ENCODE data around the gene RGS10.

The RGS10 gene

GRCh38 chr10:119518176-119518575 lies 24.3 kb downstream of the RGS10 start:
- no peak for TF ChIP-seq CTCF (IDR thresholded peaks at IDR 0.05; ENCODE audit: borderline replicate concordance, control extremely low read depth, extremely low read depth, insufficient read depth, missing control alignments)
- in situ Hi-C loops (cut with MboI; ENCODE audit: low sequenced_read_pairs, unreplicated experiment) = no loop called here
- DNase-seq (ENCODE audit: low spot score) = peak; percentile 55

DNA sequence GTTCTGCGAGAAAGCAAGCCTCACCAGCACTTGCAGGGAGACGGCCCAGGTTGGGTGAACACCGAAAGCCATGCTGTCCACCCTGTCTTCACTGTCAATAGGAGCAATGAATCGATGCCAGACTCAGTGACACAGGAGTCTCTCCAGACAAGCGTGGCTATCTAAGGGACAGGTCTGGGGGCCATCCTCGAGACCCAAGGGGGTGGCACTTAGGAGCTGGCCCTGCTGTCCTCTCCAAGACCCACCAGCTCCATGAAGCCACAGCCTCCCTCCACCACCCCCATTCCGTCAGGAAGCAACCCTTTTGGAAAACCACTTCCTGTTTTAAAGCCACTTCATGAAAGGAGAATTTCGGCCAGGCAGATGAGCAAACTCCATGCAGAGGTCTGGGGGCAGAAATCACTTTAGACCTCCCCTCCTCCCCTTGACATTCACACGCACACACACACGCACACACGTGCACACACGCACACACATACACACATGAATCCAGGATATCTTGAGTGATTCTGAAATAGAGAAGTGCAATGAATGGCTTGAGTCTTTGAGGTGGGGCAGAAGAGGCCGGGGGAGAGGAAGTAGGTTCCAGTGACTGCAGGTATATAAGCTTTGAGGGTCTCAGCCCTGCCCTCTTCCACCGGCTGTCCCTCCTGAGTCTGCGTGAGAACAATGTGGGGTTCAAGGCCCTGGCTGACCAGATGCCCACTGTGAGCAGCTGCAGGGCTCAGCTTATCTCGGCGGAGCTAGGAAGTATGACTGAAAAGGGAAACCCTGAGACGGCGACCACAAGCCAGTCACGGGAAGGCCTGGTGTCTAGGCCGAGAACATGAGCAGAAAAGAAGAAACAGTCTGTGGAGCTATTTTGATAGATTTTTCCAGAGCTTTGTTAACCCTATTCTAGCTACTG lies 25.0 kb downstream of the RGS10 start:
- in situ Hi-C loops (cut with MboI; ENCODE audit: low sequenced_read_pairs, unreplicated experiment) = no loop called here
- DNase-seq (ENCODE audit: low spot score) = peak; percentile 71
- no peak for TF ChIP-seq CTCF (IDR thresholded peaks at IDR 0.05; ENCODE audit: borderline replicate concordance, control extremely low read depth, extremely low read depth, insufficient read depth, missing control alignments)

DNA sequence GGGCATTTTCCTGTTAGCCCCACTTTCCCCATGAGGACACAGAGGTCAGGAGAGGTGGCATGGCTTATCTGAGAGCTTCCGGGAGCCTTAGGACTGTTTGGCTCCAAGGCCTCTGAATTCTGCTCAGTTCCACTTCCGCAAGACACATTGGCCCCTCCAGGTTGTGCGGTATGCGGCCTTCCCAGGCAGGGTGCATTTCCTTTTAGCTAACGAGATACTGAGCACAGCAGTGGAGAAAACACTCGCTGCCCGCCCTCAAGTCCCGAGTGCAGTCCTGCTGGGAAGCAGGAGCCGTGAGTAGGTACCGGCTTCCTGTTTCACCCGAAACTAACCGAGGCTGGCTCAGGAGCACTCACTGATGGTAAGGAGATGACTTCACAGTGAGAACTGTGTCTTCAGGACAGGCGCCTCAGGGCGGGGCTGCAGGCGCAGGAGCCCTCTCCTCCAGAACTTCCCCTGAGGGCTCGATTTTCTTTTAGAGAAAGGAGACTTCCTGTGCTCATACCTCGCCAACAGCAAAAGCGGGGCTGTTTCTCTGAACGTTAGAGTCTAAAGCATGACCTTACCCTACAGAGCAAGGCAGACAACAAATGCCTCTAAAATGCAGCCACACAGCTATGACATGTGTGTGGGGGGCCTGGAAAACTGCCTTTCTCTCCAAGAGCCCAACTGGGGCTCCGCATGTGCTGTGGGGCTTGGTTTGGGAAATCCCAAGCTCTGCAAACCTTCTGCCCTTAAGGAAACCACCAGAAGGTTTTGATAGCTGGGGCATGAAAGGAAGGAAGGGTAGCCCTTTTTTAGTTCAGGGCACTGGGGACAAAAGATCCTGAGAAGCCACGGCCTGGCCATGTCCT lies 25.9 kb downstream of the RGS10 start:
- in situ Hi-C loops (cut with MboI; ENCODE audit: low sequenced_read_pairs, unreplicated experiment) = no loop called here
- peak; percentile 82 for DNase-seq (ENCODE audit: low spot score)
- TF ChIP-seq CTCF (IDR thresholded peaks at IDR 0.05; ENCODE audit: borderline replicate concordance, control extremely low read depth, extremely low read depth, insufficient read depth, missing control alignments) = peak; percentile 9

- TF ChIP-seq CTCF (IDR thresholded peaks at IDR 0.05; ENCODE audit: borderline replicate concordance, control extremely low read depth, extremely low read depth, insufficient read depth, missing control alignments) = no peak
- in situ Hi-C loops (cut with MboI; ENCODE audit: low sequenced_read_pairs, unreplicated experiment) = no loop called here
- DNase-seq (ENCODE audit: low spot score) = no peak
These were observed 26.9 kb downstream of the RGS10 start for GRCh38 chr10:119515511-119516045.

GRCh38 chr10:119514819-119515218 lies 27.7 kb downstream of the RGS10 start:
- no peak for DNase-seq (ENCODE audit: low spot score)
- in situ Hi-C loops (cut with MboI; ENCODE audit: low sequenced_read_pairs, unreplicated experiment) = no loop called here
- TF ChIP-seq CTCF (IDR thresholded peaks at IDR 0.05; ENCODE audit: borderline replicate concordance, control extremely low read depth, extremely low read depth, insufficient read depth, missing control alignments) = no peak

GRCh38 chr10:119511828-119512515 lies 30.5 kb downstream of the RGS10 start:
- no peak for TF ChIP-seq CTCF (IDR thresholded peaks at IDR 0.05; ENCODE audit: borderline replicate concordance, control extremely low read depth, extremely low read depth, insufficient read depth, missing control alignments)
- in situ Hi-C loops (cut with MboI; ENCODE audit: low sequenced_read_pairs, unreplicated experiment) = no loop called here
- no peak for DNase-seq (ENCODE audit: low spot score)
